Sigmoid colon (tissue), 7 donors: ENCODE measurements around the gene MT4. TPM values are rescaled to one million over a fixed set of nuclear protein-coding genes. Genes with fewer than 3 reads are reported as not detected.
A peak's percentile ranks its signal among the peaks of the same experiment; 100 is the strongest.

Experiments
- DNase-seq: peaks from one replicate; pipeline ENCODE4 v3.0.0-alpha.2; 2019
- H3K27ac ChIP-seq, 4 donors: fragments of 200-600 bp; sonication (generic); one replicate each; pipeline ENCODE4 v1.5.1; 2016 to 2019; ENCODE audit warnings: mild to moderate bottlenecking in 1 of 4
- H3K27me3 ChIP-seq, 3 donors: fragments of 200-600 bp; sonication (generic); one replicate each; pipeline ENCODE4 v1.5.1; 2019; ENCODE audit warnings: mild to moderate bottlenecking in 1 of 3
- H3K36me3 ChIP-seq, 4 donors: fragments of 200-600 bp; sonication (generic); one replicate each; pipeline ENCODE4 v1.5.1; 2016 to 2019
- H3K4me1 ChIP-seq, 4 donors: fragments of 200-600 bp; sonication (generic); one replicate each; pipeline ENCODE4 v1.5.1; 2017 to 2019
- H3K4me3 ChIP-seq, 4 donors: fragments of 200-600 bp; sonication (generic); one replicate each; pipeline ENCODE4 v1.5.1; 2017 to 2019; ENCODE audit warnings: mild to moderate bottlenecking in 2 of 4, moderate library complexity in 1 of 4
- H3K9me3 ChIP-seq, 4 donors: fragments of 200-600 bp in 3 of 4; sonication (generic) in 3 of 4; one replicate each; pipeline versions ENCODE4 v1.5.1 to v1.6.1; 2013 to 2019
- CTCF ChIP-seq, 4 experiments: fragments of 450-650 bp in 3 of 4; fragments of 200-600 bp in 1 of 4; IDR thresholded peaks; one replicate each; pipeline ENCODE4 v1.5.1; 2016 to 2019; ENCODE audit warnings: antibody characterized with exemption in 4 of 4, mild to moderate bottlenecking in 3 of 4, moderate library complexity in 2 of 4
- EP300 ChIP-seq, 4 donors: sonication (generic); formaldehyde crosslinking; IDR thresholded peaks; one replicate each; pipeline ENCODE4 v1.6.1; 2017; ENCODE audit warnings: antibody characterized with exemption in 4 of 4
- POLR2A ChIP-seq, 2 donors: fragments of 450-650 bp; IDR thresholded peaks; one replicate each; pipeline ENCODE4 v1.6.1; 2016; ENCODE audit warnings: antibody characterized with exemption in 2 of 2, mild to moderate bottlenecking in 2 of 2, moderate library complexity in 2 of 2
- POLR2AphosphoS5 ChIP-seq, 4 donors: sonication (generic); formaldehyde crosslinking; IDR thresholded peaks; one replicate each; pipeline ENCODE4 v1.6.1; 2017; ENCODE audit warnings: antibody characterized with exemption in 4 of 4
- WGBS, 2 donors: extraction: QIAGEN DNeasy Blood & Tissue Kit; methylation state at CpG; one replicate each; pipeline ENCODE4 v1.1.7; 2013; 5-methylcytosine and 5-hydroxymethylcytosine counted together
- intact Hi-C: fragments of 100-400 bp; cut with DNase I; formaldehyde crosslinking; loops from one replicate; pipeline ENCODE4 v1.15.1; 2023
- polyA plus RNA-seq, 3 donors: library from polyadenylated mRNA; stranded (reverse); fragments of 200-250 nt; gene quantifications; one replicate each; pipeline ENCODE4 v1.2.3, GENCODE V29; 2013
- total RNA-seq, 4 donors: library from RNA; depleted of rRNA; stranded (reverse); fragments of >200 nt; gene quantifications; one replicate each; pipeline ENCODE4 v1.1.0, GENCODE V29; 2016
- donor health status: healthy with polysubstance abuse.
- donor health status: Bipolar disorder and iron deficiency.
- donor health status: healthy.

The MT4 gene
- total and polyA plus RNA-seq, 7 donors, result not detected

- peaks cover 0 to 28% (median 20%) of the 10 kb centered on the region in 4 donors for H3K4me1 ChIP-seq
- H3K4me3 ChIP-seq, result no peak overlapping the region
- H3K9me3 ChIP-seq, result no peaks in the 10 kb centered on the region
- no peaks in the 10 kb centered on the region for H3K27me3 ChIP-seq
- no peaks in the 10 kb centered on the region for H3K36me3 ChIP-seq
- TF ChIP-seq EP300 (IDR thresholded peaks at IDR 0.05) (no peak), POLR2A (IDR thresholded peaks at IDR 0.05) (no peak), POLR2AphosphoS5 (IDR thresholded peaks at IDR 0.05) (no peak), CTCF (IDR thresholded peaks at IDR 0.05) (no peak)
- H3K27ac ChIP-seq, result no peak overlapping the region
- intact Hi-C loops, result no loop called here
- DNase-seq, result no peak
These were observed 49.7 kb downstream of the MT4 start for GRCh38 chr16:56614549-56614991.

GRCh38 chr16:56615353-56615752, 50.5 kb downstream of the MT4 start:
- TF ChIP-seq POLR2AphosphoS5 (IDR thresholded peaks at IDR 0.05) (no peak), POLR2A (IDR thresholded peaks at IDR 0.05) (no peak), EP300 (IDR thresholded peaks at IDR 0.05) (no peak), CTCF (IDR thresholded peaks at IDR 0.05) (no peak)
- H3K36me3 ChIP-seq, result no peaks in the 10 kb centered on the region
- 93 to 95% methylated on average over 3 of the region's 3 CpGs for WGBS, 2 donors
- no peaks in the 10 kb centered on the region for H3K27me3 ChIP-seq
- no peaks in the 10 kb centered on the region for H3K9me3 ChIP-seq
- H3K4me1 ChIP-seq, result peaks cover 0 to 22% (median 13%) of the 10 kb centered on the region in 4 donors
- no peak overlapping the region for H3K4me3 ChIP-seq
- intact Hi-C loops, result no loop called here
- no peak for DNase-seq
- no peak overlapping the region for H3K27ac ChIP-seq

- intact Hi-C loops, result no loop called here
- TF ChIP-seq CTCF (IDR thresholded peaks at IDR 0.05), result no peak
- TF ChIP-seq POLR2AphosphoS5 (IDR thresholded peaks at IDR 0.05), result no peak
- TF ChIP-seq EP300 (IDR thresholded peaks at IDR 0.05), result no peak
- TF ChIP-seq POLR2A (IDR thresholded peaks at IDR 0.05), result no peak
- Histone ChIP-seq H3K36me3 (no peaks in the 10 kb centered on the region), H3K4me3 (peak overlapping the region in 3 of 4 donors; percentile 38 to 49 (median 48)), H3K9me3 (no peaks in the 10 kb centered on the region), H3K27me3 (no peaks in the 10 kb centered on the region), H3K27ac (peak overlapping the region; percentile 54 to 61 (median 56)), H3K4me1 (peaks cover 0 to 14% (median 9%) of the 10 kb centered on the region in 4 donors)
- DNase-seq, result no peak
- 52 to 60% methylated on average over 23 of the region's 23 CpGs for WGBS, 2 donors
These were observed 51.8 kb downstream of the MT4 start for GRCh38 chr16:56616608-56617211.

DNA sequence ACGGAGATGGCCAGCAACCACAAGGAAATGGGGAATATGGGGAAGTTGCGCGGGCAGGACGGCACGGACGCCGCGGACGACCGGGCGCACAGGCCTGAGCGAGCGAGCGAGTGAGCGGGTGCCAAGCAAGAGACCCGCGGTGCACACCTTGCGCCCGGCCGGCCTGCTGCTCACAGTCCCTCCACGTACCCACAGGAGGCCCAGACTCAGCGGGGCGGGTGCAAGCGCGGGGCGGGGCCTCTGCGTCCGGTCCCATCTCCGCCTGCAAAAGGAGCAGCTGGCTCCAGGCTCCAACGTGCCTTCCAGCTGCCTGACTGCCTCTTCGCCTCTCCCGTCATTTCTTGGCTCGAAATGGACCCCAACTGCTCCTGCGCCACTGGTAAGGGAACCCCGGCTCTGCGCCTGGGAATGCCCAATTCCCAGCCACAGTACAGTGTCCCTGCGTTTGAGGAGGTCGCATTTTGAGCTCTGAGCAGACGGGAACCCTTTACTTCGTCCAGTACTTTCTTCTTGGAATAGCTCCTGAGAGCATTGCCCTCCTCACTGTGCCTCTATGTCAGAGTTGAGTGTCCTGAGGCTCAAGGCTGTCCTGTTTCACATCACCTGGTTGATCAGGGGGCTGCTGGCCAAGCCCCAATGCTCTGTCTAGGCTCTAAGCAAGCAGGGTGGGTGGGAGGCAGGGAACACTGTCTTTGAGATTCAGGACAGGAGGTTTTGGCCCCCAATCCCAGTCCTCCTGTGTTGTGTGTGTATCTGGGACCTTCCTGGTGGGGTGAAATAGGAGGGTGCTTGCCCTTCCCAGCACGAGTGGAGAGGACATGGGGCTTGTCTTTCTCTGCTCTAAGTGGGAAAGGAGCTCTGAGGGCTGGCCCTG, 52.6 kb downstream of the MT4 start:
- Histone ChIP-seq H3K27ac (peak overlapping the region; percentile 54 to 61 (median 56)), H3K36me3 (no peaks in the 10 kb centered on the region), H3K27me3 (no peaks in the 10 kb centered on the region), H3K4me3 (peak overlapping the region in 3 of 4 donors; percentile 38 to 49 (median 48)), H3K4me1 (peaks cover 0 to 14% (median 9%) of the 10 kb centered on the region in 4 donors), H3K9me3 (no peaks in the 10 kb centered on the region)
- peak; percentile 92 for DNase-seq
- peak; percentile 43 to 70 (median 65) for TF ChIP-seq POLR2AphosphoS5 (IDR thresholded peaks at IDR 0.05)
- no peak for TF ChIP-seq CTCF (IDR thresholded peaks at IDR 0.05)
- intact Hi-C loops, result no loop called here
- 3 to 5% methylated on average over 41 of the region's 41 CpGs for WGBS, 2 donors
